SU-DHL-6 (cell line): ENCODE measurements around the gene SLC36A2.

Source experiments
- H2AFZ ChIP-seq: fragments of 200-600 bp; sonication (generic); 2 replicates; pipeline ENCODE4 v1.6.1; 2014; ENCODE audit warnings: low read depth, mild to moderate bottlenecking, moderate library complexity, mixed read lengths, antibody characterized with exemption, low read length; ENCODE audit not compliant: severe bottlenecking
- H3F3A ChIP-seq: fragments of 200-600 bp; shearing (Covaris generic); 2 replicates; pipeline ENCODE4 v1.6.0; 2016; ENCODE audit warnings: antibody characterized with exemption, mild to moderate bottlenecking; ENCODE audit not compliant: insufficient read depth
- H3K27ac ChIP-seq: fragments of 200-600 bp; sonication (generic); 2 replicates; pipeline ENCODE4 v1.5.1; 2016; ENCODE audit warnings: low read depth, mild to moderate bottlenecking, low read length, moderate library complexity, mixed read lengths
- H3K27me3 ChIP-seq: fragments of 200-600 bp; sonication (generic), shearing (Covaris generic); 2 replicates; pipeline ENCODE4 v1.6.0; 2014; ENCODE audit warnings: mild to moderate bottlenecking, low read length
- H3K36me3 ChIP-seq: fragments of 200-600 bp; sonication (generic); 2 replicates; pipeline ENCODE4 v1.6.1; 2014; ENCODE audit warnings: mild to moderate bottlenecking, low read length, mixed read lengths
- H3K4me2 ChIP-seq: fragments of 300-600, 200-600 bp; shearing (Covaris generic), sonication (generic); 2 replicates; pipeline ENCODE4 v1.6.0; 2014; ENCODE audit warnings: low read length, low read depth, mild to moderate bottlenecking; ENCODE audit not compliant: poor library complexity, severe bottlenecking
- H3K4me3 ChIP-seq: fragments of 200-600 bp; sonication (generic); 2 replicates; pipeline ENCODE4 v1.5.1; 2014; ENCODE audit warnings: antibody characterized with exemption, low read length, mild to moderate bottlenecking, mixed read lengths; ENCODE audit not compliant: insufficient read depth, poor library complexity, severe bottlenecking
- H3K79me2 ChIP-seq: fragments of 200-600 bp; sonication (generic); 2 replicates; pipeline ENCODE4 v1.6.1; 2014; ENCODE audit warnings: mild to moderate bottlenecking, low read length, moderate library complexity; ENCODE audit not compliant: insufficient read depth
- H3K9ac ChIP-seq: fragments of 200-600 bp; sonication (generic); 2 replicates; pipeline ENCODE4 v1.7.0; 2014; ENCODE audit warnings: mild to moderate bottlenecking, low read length
- H3K9me2 ChIP-seq: fragments of 200-600 bp; sonication (generic); replicated peaks from 2 replicates; pipeline ENCODE4 v1.6.1; 2014; ENCODE audit warnings: low read length; ENCODE audit not compliant: insufficient read depth
- H3K9me3 ChIP-seq: fragments of 200-600 bp; sonication (generic); 2 replicates; pipeline ENCODE4 v1.6.1; 2014; ENCODE audit warnings: low read length, mixed read lengths; ENCODE audit not compliant: insufficient read depth
- H4K20me1 ChIP-seq: fragments of 200-600 bp; sonication (generic); 2 replicates; pipeline ENCODE4 v1.6.1; 2014; ENCODE audit warnings: low read depth, mild to moderate bottlenecking, antibody characterized with exemption, low read length, moderate library complexity, mixed read lengths
- CTCF ChIP-seq: fragments of 200-600 bp; sonication (generic); IDR thresholded peaks from one replicate; pipeline ENCODE4 v1.5.1; 2017; ENCODE audit warnings: antibody characterized with exemption, mild to moderate bottlenecking, low read length, moderate library complexity; ENCODE audit not compliant: insufficient read depth, poor library complexity, severe bottlenecking
- EZH2phosphoT487 ChIP-seq: fragments of 200-600 bp; sonication (generic), shearing (Covaris generic); conservative IDR thresholded peaks from 2 replicates; pipeline ENCODE4 v1.6.1; 2018; ENCODE audit warnings: mild to moderate bottlenecking, antibody characterized with exemption, low read length, moderate library complexity, mixed read lengths

SLC36A2 gene

GRCh38 chr5:151271336-151271735 lies 76.0 kb downstream of the SLC36A2 start:
- Histone ChIP-seq H4K20me1 (no peaks in the 10 kb centered on the region), H3K36me3 (peaks cover 22% of the 10 kb centered on the region), H3K9me2 (no peaks in the 10 kb centered on the region), H3K9me3 (no peaks in the 10 kb centered on the region), H2AFZ (no peak overlapping the region), H3K27me3 (no peaks in the 10 kb centered on the region), H3K4me3 (no peak overlapping the region), H3K9ac (no peak overlapping the region), H3K79me2 (no peaks in the 10 kb centered on the region), H3K27ac (no peak overlapping the region), H3K4me2 (no peak overlapping the region), H3F3A (peaks cover 34% of the 10 kb centered on the region)
- TF ChIP-seq CTCF (no peak), EZH2phosphoT487 (no peak)

- H3K27me3 ChIP-seq = no peaks in the 10 kb centered on the region
- no peak overlapping the region for H3K9ac ChIP-seq
- H3K27ac ChIP-seq = no peak overlapping the region
- no peaks in the 10 kb centered on the region for H3K79me2 ChIP-seq
- no peaks in the 10 kb centered on the region for H3K9me2 ChIP-seq
- H3F3A ChIP-seq = peaks cover 34% of the 10 kb centered on the region
- no peak overlapping the region for H2AFZ ChIP-seq
- H3K9me3 ChIP-seq = no peaks in the 10 kb centered on the region
- no peak overlapping the region for H3K4me3 ChIP-seq
- H3K36me3 ChIP-seq = peaks cover 23% of the 10 kb centered on the region
- H4K20me1 ChIP-seq = no peaks in the 10 kb centered on the region
- no peak overlapping the region for H3K4me2 ChIP-seq
- TF ChIP-seq EZH2phosphoT487 = no peak
- no peak for TF ChIP-seq CTCF
These were observed 76.8 kb downstream of the SLC36A2 start for GRCh38 chr5:151270599-151270998.

- H3K79me2 ChIP-seq = peaks cover 27% of the 10 kb centered on the region
- H3K4me2 ChIP-seq = no peak overlapping the region
- peaks cover 33% of the 10 kb centered on the region for H3F3A ChIP-seq
- H2AFZ ChIP-seq = no peak overlapping the region
- H3K9ac ChIP-seq = no peak overlapping the region
- no peaks in the 10 kb centered on the region for H3K9me3 ChIP-seq
- no peak overlapping the region for H3K27ac ChIP-seq
- no peak for TF ChIP-seq CTCF
- no peaks in the 10 kb centered on the region for H3K27me3 ChIP-seq
- no peaks in the 10 kb centered on the region; the same call in 1 of the 2 replicates for H4K20me1 ChIP-seq
- H3K4me3 ChIP-seq = no peak overlapping the region
- H3K9me2 ChIP-seq = no peaks in the 10 kb centered on the region
- peaks cover 28% of the 10 kb centered on the region for H3K36me3 ChIP-seq
These were observed 79.7 kb downstream of the SLC36A2 start for GRCh38 chr5:151267491-151268260.
